H1 (cell line): ENCODE measurements around the gene TCF7L1. TPM values are rescaled to one million over a fixed set of nuclear protein-coding genes. Genes with fewer than 3 reads are reported as not detected.

Experiments used
- CEBPB ChIP-seq: IDR thresholded peaks from 2 replicates; pipeline ENCODE4 v1.6.1; 2012; ENCODE audit warnings: low read depth, low read length
- CTCF ChIP-seq, 3 experiments: IDR thresholded peaks; 1 replicate in 2 of 3; 2 replicates in 1 of 3; pipeline versions ENCODE4 v1.5.1 to v1.6.1; 2011; ENCODE audit warnings: low read length in 3 of 3, mild to moderate bottlenecking in 3 of 3, inconsistent platforms in 2 of 3, low read depth in 1 of 3, moderate library complexity in 1 of 3; ENCODE audit not compliant: insufficient read depth in 1 of 3; ENCODE audit errors: control extremely low read depth in 1 of 3
- RXRA ChIP-seq: IDR thresholded peaks from 2 replicates; pipeline ENCODE4 v1.6.1; 2011; ENCODE audit warnings: low read depth, mild to moderate bottlenecking, low read length, moderate library complexity; ENCODE audit not compliant: insufficient read depth
- SRF ChIP-seq: IDR thresholded peaks from 2 replicates; pipeline ENCODE4 v1.6.1; 2011; ENCODE audit warnings: mild to moderate bottlenecking, low read depth, low read length, moderate library complexity
- polyA plus RNA-seq, 7 experiments: library from polyadenylated mRNA; depleted of rRNA in 3 of 7; stranded (reverse) in 5 of 7; unstranded in 2 of 7; fragments of >200 nt in 5 of 7; fragments of 200-250 nt in 2 of 7; gene quantifications; 1 replicate in 5 of 7; 2 replicates in 1 of 7; 4 replicates in 1 of 7; pipeline versions ENCODE4 v1.2.1 to v1.2.3, GENCODE V29; 2011 to 2013; ENCODE audit warnings: missing spikeins in 2 of 7, mixed read lengths in 2 of 7
- total RNA-seq: library from RNA; stranded (reverse); fragmentation: NEBNext Ultra II Directional; extraction: Animal tissue kit (Norgen Biotek cat#: 25700); gene quantifications from 2 replicates; pipeline ENCODE4 v1.2.1, GENCODE V29; 2021

The TCF7L1 gene
- total and polyA plus RNA-seq, 2 of the 8 experiments (the other 6 are each of a cell fraction or from before 2014, with no cell fraction given): 27.5 to 108 TPM

GRCh38 chr2:85221067-85221691 is 88.0 kb downstream of the TCF7L1 start (continued):
- TF ChIP-seq CTCF (IDR thresholded peaks at IDR 0.05; ENCODE audit: control extremely low read depth in 1 of 3, insufficient read depth in 1 of 3, low read depth in 1 of 3, low read length in 3 of 3): no peak
- no peak for TF ChIP-seq SRF
- no peak for TF ChIP-seq RXRA
- TF ChIP-seq CEBPB: no peak
